T-helper 2 cell treated with Interferon-gamma antibody and Interleukin-4, amounts not matched to agents 5 μg/mL and 100 μg/mL, for 36 hours (primary cell): ENCODE data around the gene SLC5A11.
"Not testable (repeated sequence)": the region's sequence is repeated elsewhere in the genome, so short reads cannot be mapped to it uniquely, and the experiment has no call there.

ENCODE experiments used
- DNase-seq: peaks from one replicate; pipeline ENCODE4 v3.0.0; 2021; ENCODE audit warnings: low spot score
- H3K27ac Mint-ChIP-seq: one replicate; pipeline ENCODE4 v1.8.0; 2021; ENCODE audit warnings: mild to moderate bottlenecking, mixed read lengths
- H3K27me3 Mint-ChIP-seq: one replicate; pipeline ENCODE4 v1.8.0; 2021; ENCODE audit warnings: low read depth, mixed read lengths
- H3K36me3 Mint-ChIP-seq: one replicate; pipeline ENCODE4 v1.8.0; 2021; ENCODE audit warnings: low read depth, mixed read lengths
- H3K4me1 Mint-ChIP-seq: one replicate; pipeline ENCODE4 v1.8.0; 2021; ENCODE audit warnings: low read depth, mixed read lengths
- H3K4me3 Mint-ChIP-seq: one replicate; pipeline ENCODE4 v1.8.0; 2022; ENCODE audit warnings: mild to moderate bottlenecking, moderate library complexity, mixed read lengths
- H3K9me3 Mint-ChIP-seq: one replicate; pipeline ENCODE4 v1.8.0; 2021; ENCODE audit warnings: mixed read lengths

SLC5A11 gene

GRCh38 chr16:24861461-24861860 is 15.7 kb downstream of the SLC5A11 start:
- no peaks in the 10 kb centered on the region for H3K27me3 Mint-ChIP-seq
- no peak overlapping the region for H3K27ac Mint-ChIP-seq
- no peaks in the 10 kb centered on the region for H3K36me3 Mint-ChIP-seq

GRCh38 chr16:24863582-24864437 is 18.0 kb downstream of the SLC5A11 start:
- peaks cover 8% of the 10 kb centered on the region for H3K9me3 Mint-ChIP-seq
- H3K36me3 Mint-ChIP-seq = no peaks in the 10 kb centered on the region
- DNase-seq = no peak
- H3K27me3 Mint-ChIP-seq = no peaks in the 10 kb centered on the region
- no peaks in the 10 kb centered on the region for H3K4me1 Mint-ChIP-seq
- H3K4me3 Mint-ChIP-seq = no peak overlapping the region
- no peak overlapping the region for H3K27ac Mint-ChIP-seq

More at GRCh38 chr16:24861461-24861860, 15.7 kb downstream of the SLC5A11 start:
- Mint-ChIP-seq H3K4me3 (no peak overlapping the region), H3K9me3 (peaks cover 8% of the 10 kb centered on the region), H3K4me1 (peaks cover 1% of the 10 kb centered on the region)
- no peak for DNase-seq

GRCh38 chr16:24869033-24869432 is 23.3 kb downstream of the SLC5A11 start:
- Mint-ChIP-seq H3K4me1 (no peaks in the 10 kb centered on the region), H3K4me3 (no peak overlapping the region), H3K36me3 (no peaks in the 10 kb centered on the region), H3K27me3 (no peaks in the 10 kb centered on the region), H3K9me3 (peaks cover 4% of the 10 kb centered on the region), H3K27ac (no peak overlapping the region)
- no peak for DNase-seq

- H3K36me3 Mint-ChIP-seq = no peaks in the 10 kb centered on the region
- no peak overlapping the region for H3K27ac Mint-ChIP-seq
- H3K9me3 Mint-ChIP-seq = no peaks in the 10 kb centered on the region
- no peaks in the 10 kb centered on the region for H3K4me1 Mint-ChIP-seq
- no peaks in the 10 kb centered on the region for H3K27me3 Mint-ChIP-seq
- no peak overlapping the region for H3K4me3 Mint-ChIP-seq
- DNase-seq = no peak
Measured at GRCh38 chr16:24871891-24872290, 26.1 kb downstream of the SLC5A11 start.

- no peaks in the 10 kb centered on the region for H3K4me1 Mint-ChIP-seq
- H3K27me3 Mint-ChIP-seq = no peaks in the 10 kb centered on the region
- no peak overlapping the region for H3K27ac Mint-ChIP-seq
- H3K36me3 Mint-ChIP-seq = no peaks in the 10 kb centered on the region
- no peak overlapping the region for H3K4me3 Mint-ChIP-seq
- no peak for DNase-seq
- H3K9me3 Mint-ChIP-seq = no peaks in the 10 kb centered on the region
Measured at GRCh38 chr16:24873028-24873427, 27.3 kb downstream of the SLC5A11 start.

GRCh38 chr16:24875466-24875865 is 29.7 kb downstream of the SLC5A11 start:
- Mint-ChIP-seq H3K4me1 (no peaks in the 10 kb centered on the region), H3K36me3 (no peaks in the 10 kb centered on the region), H3K9me3 (no peaks in the 10 kb centered on the region), H3K4me3 (no peak overlapping the region), H3K27ac (no peak overlapping the region), H3K27me3 (no peaks in the 10 kb centered on the region)
- no peak for DNase-seq

- Mint-ChIP-seq H3K36me3 (no peaks in the 10 kb centered on the region), H3K4me1 (no peaks in the 10 kb centered on the region), H3K27me3 (no peaks in the 10 kb centered on the region), H3K4me3 (no peak overlapping the region), H3K9me3 (no peaks in the 10 kb centered on the region), H3K27ac (no peak overlapping the region)
- no peak for DNase-seq
Measured at GRCh38 chr16:24876231-24876630, 30.5 kb downstream of the SLC5A11 start.

GRCh38 chr16:24879684-24880083 is 33.9 kb downstream of the SLC5A11 start:
- Mint-ChIP-seq H3K4me1 (no peaks in the 10 kb centered on the region), H3K36me3 (no peaks in the 10 kb centered on the region), H3K9me3 (no peaks in the 10 kb centered on the region), H3K27ac (no peak overlapping the region), H3K27me3 (no peaks in the 10 kb centered on the region), H3K4me3 (no peak overlapping the region)
- DNase-seq = no peak

- Mint-ChIP-seq H3K27me3 (peaks cover 3% of the 10 kb centered on the region), H3K4me1 (no peaks in the 10 kb centered on the region), H3K9me3 (no peaks in the 10 kb centered on the region), H3K4me3 (no peak overlapping the region), H3K27ac (no peak overlapping the region), H3K36me3 (no peaks in the 10 kb centered on the region)
- DNase-seq = no peak
Measured at GRCh38 chr16:24883714-24884151, 38.0 kb downstream of the SLC5A11 start.

- H3K9me3 Mint-ChIP-seq = no peaks in the 10 kb centered on the region
- no peaks in the 10 kb centered on the region for H3K4me1 Mint-ChIP-seq
- H3K4me3 Mint-ChIP-seq = no peak overlapping the region
- no peak overlapping the region for H3K27ac Mint-ChIP-seq
- peaks cover 6% of the 10 kb centered on the region for H3K27me3 Mint-ChIP-seq
- no peaks in the 10 kb centered on the region for H3K36me3 Mint-ChIP-seq
- no peak for DNase-seq
Measured at GRCh38 chr16:24887472-24887871, 41.7 kb downstream of the SLC5A11 start.

- Mint-ChIP-seq H3K9me3 (no peaks in the 10 kb centered on the region), H3K27ac (no peak overlapping the region), H3K4me3 (no peak overlapping the region), H3K27me3 (peaks cover 9% of the 10 kb centered on the region), H3K4me1 (no peaks in the 10 kb centered on the region), H3K36me3 (no peaks in the 10 kb centered on the region)
- DNase-seq = no peak
Measured at GRCh38 chr16:24890746-24891145, 45.0 kb downstream of the SLC5A11 start.

GRCh38 chr16:24896439-24896838 is 50.7 kb downstream of the SLC5A11 start:
- H3K27me3 Mint-ChIP-seq = peaks cover 3% of the 10 kb centered on the region
- DNase-seq = no peak
- H3K4me1 Mint-ChIP-seq = no peaks in the 10 kb centered on the region
- no peak overlapping the region for H3K27ac Mint-ChIP-seq
- no peaks in the 10 kb centered on the region for H3K9me3 Mint-ChIP-seq
- H3K36me3 Mint-ChIP-seq = no peaks in the 10 kb centered on the region
- H3K4me3 Mint-ChIP-seq = no peak overlapping the region

- H3K4me1 Mint-ChIP-seq, H3K27me3 Mint-ChIP-seq, H3K36me3 Mint-ChIP-seq, H3K27ac Mint-ChIP-seq, DNase-seq, H3K4me3 Mint-ChIP-seq, H3K9me3 Mint-ChIP-seq: not testable (repeated sequence)
Measured at GRCh38 chr16:24897522-24897921, 51.8 kb downstream of the SLC5A11 start.

GRCh38 chr16:24900230-24900629 is 54.5 kb downstream of the SLC5A11 start:
- Mint-ChIP-seq H3K4me1 (no peaks in the 10 kb centered on the region), H3K27ac (no peak overlapping the region), H3K9me3 (no peaks in the 10 kb centered on the region), H3K4me3 (no peak overlapping the region), H3K36me3 (no peaks in the 10 kb centered on the region), H3K27me3 (peaks cover 3% of the 10 kb centered on the region)
- DNase-seq = no peak
